Progenitor cell of endocrine pancreas (in vitro differentiated cells): ENCODE measurements around the gene ASB4. TPM values are rescaled to one million over a fixed set of nuclear protein-coding genes. Genes with fewer than 3 reads are reported as not detected.

Experiments used
- DNase-seq: peaks from one replicate; pipeline ENCODE4 v3.0.0; 2021; ENCODE audit warnings: low spot score; ENCODE audit not compliant: unreplicated experiment
- H3K27ac Mint-ChIP-seq: 2 replicates; pipeline ENCODE4 v1.8.0; 2021; ENCODE audit warnings: mild to moderate bottlenecking, moderate library complexity, mixed read lengths
- H3K27me3 Mint-ChIP-seq: 2 replicates; pipeline ENCODE4 v1.8.0; 2021; ENCODE audit warnings: mixed read lengths
- H3K36me3 Mint-ChIP-seq: 2 replicates; pipeline ENCODE4 v1.8.0; 2022; ENCODE audit warnings: mixed read lengths; ENCODE audit not compliant: insufficient read depth
- H3K4me1 Mint-ChIP-seq: 2 replicates; pipeline ENCODE4 v1.8.0; 2021; ENCODE audit warnings: low read depth, mixed read lengths
- H3K4me3 Mint-ChIP-seq: 2 replicates; pipeline ENCODE4 v1.8.0; 2021; ENCODE audit warnings: low read depth, mild to moderate bottlenecking, moderate library complexity, mixed read lengths
- H3K9me3 Mint-ChIP-seq: 2 replicates; pipeline ENCODE4 v1.8.0; 2021; ENCODE audit warnings: low read depth, mixed read lengths
- CTCF ChIP-seq: fragments of 200-600 bp; sonication (generic); IDR thresholded peaks from one replicate; pipeline ENCODE4 v1.5.0; 2021; ENCODE audit warnings: antibody characterized with exemption, mild to moderate bottlenecking; ENCODE audit not compliant: unreplicated experiment
- total RNA-seq: library from RNA; stranded (reverse); gene quantifications from 2 replicates; pipeline ENCODE4 v1.2.1, GENCODE V29; 2021

Gene ASB4
- total RNA-seq, 1 donor from 2014 or later, result not detected

- no peak overlapping the region for H3K27ac Mint-ChIP-seq
- DNase-seq, result no peak
- H3K36me3 Mint-ChIP-seq, result no peaks in the 10 kb centered on the region
- H3K4me1 Mint-ChIP-seq, result peaks cover 34% of the 10 kb centered on the region
- no peaks in the 10 kb centered on the region for H3K27me3 Mint-ChIP-seq
- H3K9me3 Mint-ChIP-seq, result no peaks in the 10 kb centered on the region
- H3K4me3 Mint-ChIP-seq, result no peak overlapping the region
- TF ChIP-seq CTCF, result no peak
Observed at GRCh38 chr7:95473276-95473985, 12.3 kb upstream of the ASB4 start.

- no peak for DNase-seq
- TF ChIP-seq CTCF, result no peak
- H3K4me3 Mint-ChIP-seq, result no peak overlapping the region
- peaks cover 26% of the 10 kb centered on the region for H3K4me1 Mint-ChIP-seq
- H3K36me3 Mint-ChIP-seq, result no peaks in the 10 kb centered on the region
- no peaks in the 10 kb centered on the region for H3K27me3 Mint-ChIP-seq
- no peaks in the 10 kb centered on the region for H3K9me3 Mint-ChIP-seq
- peak overlapping the region; percentile 18 for H3K27ac Mint-ChIP-seq
Observed at GRCh38 chr7:95476072-95476847, 9.5 kb upstream of the ASB4 start.

- H3K27ac Mint-ChIP-seq, result no peak overlapping the region
- H3K27me3 Mint-ChIP-seq, result no peaks in the 10 kb centered on the region
- H3K4me3 Mint-ChIP-seq, result no peak overlapping the region
Observed at GRCh38 chr7:95476904-95477594, 8.7 kb upstream of the ASB4 start.

GRCh38 chr7:95478272-95479037, 7.3 kb upstream of the ASB4 start:
- H3K4me1 Mint-ChIP-seq, result peaks cover 25% of the 10 kb centered on the region
- DNase-seq, result no peak
- peak overlapping the region; percentile 60 for H3K27ac Mint-ChIP-seq
- no peaks in the 10 kb centered on the region for H3K27me3 Mint-ChIP-seq
- no peaks in the 10 kb centered on the region for H3K9me3 Mint-ChIP-seq
- peak overlapping the region; percentile 44 for H3K4me3 Mint-ChIP-seq
- peak; percentile 54 for TF ChIP-seq CTCF
- H3K36me3 Mint-ChIP-seq, result no peaks in the 10 kb centered on the region

More at GRCh38 chr7:95476904-95477594, 8.7 kb upstream of the ASB4 start:
- peaks cover 27% of the 10 kb centered on the region for H3K4me1 Mint-ChIP-seq
- peak; percentile 88 for TF ChIP-seq CTCF
- DNase-seq, result no peak
- H3K9me3 Mint-ChIP-seq, result no peaks in the 10 kb centered on the region
- H3K36me3 Mint-ChIP-seq, result no peaks in the 10 kb centered on the region
